Right lung (tissue), 10 donors: ENCODE results near the gene STOML3. TPM values are rescaled to one million over a fixed set of nuclear protein-coding genes. Genes with fewer than 3 reads are reported as not detected.
"Not testable (repeated sequence)": the region's sequence is repeated elsewhere in the genome, so short reads cannot be mapped to it uniquely, and the experiment has no call there.

ENCODE experiments used
- DNase-seq, 2 donors: peaks; one replicate each; pipeline ENCODE4 v3.0.0-alpha.2; 2013
- long read RNA-seq, 8 donors: transcript quantifications; one replicate each; lab custom pipeline, GENCODE V29; 2026
- polyA plus RNA-seq, 5 donors: library from polyadenylated mRNA; unstranded; fragments of 120-200 nt; gene quantifications; one replicate each; pipeline versions ENCODE4 v1.2.1 to v1.2.3, GENCODE V29; 2013; ENCODE audit warnings: inconsistent platforms in 1 of 5, low replicate concordance in 1 of 5; ENCODE audit not compliant: insufficient read length in 5 of 5, insufficient read depth in 1 of 5

The STOML3 gene, protein sequence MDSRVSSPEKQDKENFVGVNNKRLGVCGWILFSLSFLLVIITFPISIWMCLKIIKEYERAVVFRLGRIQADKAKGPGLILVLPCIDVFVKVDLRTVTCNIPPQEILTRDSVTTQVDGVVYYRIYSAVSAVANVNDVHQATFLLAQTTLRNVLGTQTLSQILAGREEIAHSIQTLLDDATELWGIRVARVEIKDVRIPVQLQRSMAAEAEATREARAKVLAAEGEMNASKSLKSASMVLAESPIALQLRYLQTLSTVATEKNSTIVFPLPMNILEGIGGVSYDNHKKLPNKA
- polyA plus RNA-seq = 1 to 10 TPM in 4 of 5 donors, under 1 TPM in 1; 0.35 to 3.3 (median 2.1) TPM
- long read RNA-seq, donor 1, partial matches to known transcripts = 0 of 5 reads
- long read RNA-seq, donor 1, other reads (novel, unspliced or antisense) = 0 of 5 reads
- long read RNA-seq, donor 2, partial matches to known transcripts = 0 of 1 reads
- long read RNA-seq, donor 2, other reads (novel, unspliced or antisense) = 0 of 1 reads
- long read RNA-seq, donor 3 = 0 reads
- long read RNA-seq, donor 4 = 0 reads
- long read RNA-seq, donor 5 = 0 reads
- long read RNA-seq, donor 6 = 0 reads
- long read RNA-seq, donor 7, partial matches to known transcripts = 0 of 1 reads
- long read RNA-seq, donor 7, other reads (novel, unspliced or antisense) = 0 of 1 reads
- long read RNA-seq, donor 8 = 0 reads

DNA sequence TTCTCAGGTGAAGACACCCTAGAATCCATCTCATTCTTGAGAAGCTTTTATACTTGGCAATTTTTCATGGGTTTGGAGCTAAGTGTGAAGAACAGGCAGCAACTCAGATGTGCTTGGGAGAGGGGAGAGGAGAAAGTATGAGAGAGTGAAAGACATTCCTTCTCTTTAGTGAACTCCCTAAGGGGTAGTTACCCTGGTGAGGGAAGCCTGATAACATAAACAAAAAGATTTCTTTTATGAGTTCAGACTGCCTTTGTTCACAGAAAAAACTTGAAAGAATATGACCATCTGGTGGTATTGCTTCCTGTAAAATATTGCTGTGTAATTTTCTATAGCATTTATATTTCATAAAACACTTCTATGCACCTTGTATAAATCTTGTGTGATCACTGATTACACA is at the start of gene STOML3:
Gene STOML3 (minus strand): TSS at position 139 of the 400 bp plus-strand sequence. CDS start 110 bp downstream, at position 29.
- DNase-seq = no peak

DNA sequence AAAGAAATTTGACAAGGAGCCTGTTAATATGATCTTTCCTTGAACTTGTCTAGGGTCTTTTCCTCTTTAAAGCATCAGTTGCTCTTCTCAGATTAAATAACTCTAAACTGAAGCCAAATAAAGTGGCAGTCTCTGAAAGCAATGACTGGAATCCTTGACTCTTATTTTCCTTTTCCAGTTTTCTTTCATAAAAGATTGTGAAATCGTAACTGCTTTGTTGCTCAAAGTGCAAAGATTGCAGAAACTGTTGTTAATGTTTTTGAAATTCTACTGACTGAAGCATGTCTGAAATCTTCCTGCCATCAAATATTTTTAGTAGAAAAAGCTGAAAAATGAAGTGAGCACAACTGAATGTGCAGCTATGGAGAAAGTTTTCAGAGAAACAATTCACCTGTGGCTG is 49.6 kb upstream of the STOML3 start:
- DNase-seq = no peak

DNA sequence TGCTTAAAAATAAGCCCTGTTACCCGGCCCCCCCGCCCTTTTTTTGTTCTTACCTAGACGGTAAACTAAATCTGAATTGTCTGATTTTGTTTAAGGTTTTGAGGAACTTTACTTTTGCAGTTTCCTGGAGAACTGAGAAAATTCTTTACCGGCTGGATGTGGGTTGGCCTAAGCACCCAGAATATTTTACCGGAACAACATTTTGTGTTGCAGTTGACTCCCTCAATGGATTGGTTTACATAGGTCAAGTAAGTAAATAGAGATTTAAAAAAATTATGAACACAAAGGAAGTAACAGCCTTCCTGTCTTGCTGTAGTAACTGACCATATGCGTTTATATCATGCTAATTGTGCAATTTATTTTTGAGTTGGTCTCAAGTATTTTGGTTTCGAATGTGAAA is 48.4 kb upstream of the STOML3 start:
- no peak for DNase-seq

DNA sequence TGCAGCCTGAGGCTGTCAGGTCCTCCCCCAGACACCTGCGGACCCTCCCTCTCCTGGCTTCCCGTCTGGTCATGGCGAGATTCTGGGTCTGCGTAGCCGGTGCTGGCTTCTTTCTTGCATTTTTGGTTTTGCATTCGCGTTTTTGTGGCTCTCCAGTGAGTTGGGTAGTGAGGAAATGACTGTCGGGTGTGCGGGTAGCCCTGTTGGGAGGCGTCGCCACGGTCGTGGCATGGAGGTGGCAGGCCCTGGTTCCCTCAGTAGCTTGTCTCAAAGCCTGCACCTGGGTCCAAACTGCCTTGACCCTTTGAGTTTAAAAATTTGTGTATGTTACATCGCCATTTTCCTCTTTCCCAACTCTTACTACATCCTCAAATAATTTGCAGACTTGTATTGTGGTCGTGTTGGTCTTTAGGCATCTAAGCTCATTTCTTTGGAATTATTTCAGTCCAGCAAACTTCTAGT is 48.0 kb upstream of the STOML3 start:
- no peak for DNase-seq

DNA sequence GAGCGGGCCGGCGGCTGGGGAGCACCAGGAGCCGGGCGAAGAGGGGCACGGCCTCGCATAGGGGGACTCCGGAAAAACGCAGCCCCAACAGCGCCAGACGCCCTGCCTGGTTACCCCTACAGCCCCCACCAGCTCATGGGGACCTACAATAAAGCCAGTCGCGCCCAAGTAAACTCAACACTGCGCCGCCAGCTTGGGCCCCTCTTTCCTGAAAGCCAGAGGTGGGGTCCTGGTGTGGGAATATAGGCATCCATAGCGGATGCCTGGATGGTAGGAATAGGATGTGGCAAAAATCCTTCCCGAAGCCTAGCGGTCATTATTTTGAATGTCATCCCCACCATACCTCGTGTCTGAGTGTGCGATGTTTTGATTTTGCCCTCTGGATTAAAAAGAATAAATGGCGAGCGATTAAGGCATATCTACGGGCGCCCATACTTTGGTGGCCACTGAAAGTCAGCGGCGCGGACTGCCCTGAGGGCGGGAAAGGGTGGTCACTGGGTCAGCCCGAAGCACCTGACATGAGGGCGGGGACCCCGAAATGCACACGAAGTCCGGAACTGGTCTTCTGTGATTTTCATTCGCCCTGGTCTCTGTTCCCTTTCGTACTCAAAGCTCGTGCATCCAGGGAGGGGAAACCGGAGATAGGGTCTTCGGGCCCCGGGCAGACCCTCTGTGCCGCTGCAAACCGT is 47.4 kb upstream of the STOML3 start, which contains the start of the genes NHLRC3 and PROSER1:
Gene NHLRC3 (plus strand): TSS at position 577 of the 689 bp plus-strand sequence. CDS start 184 bp downstream, outside the sequence.
Gene PROSER1 (minus strand): TSS at position 210 of the 689 bp plus-strand sequence. CDS start 847 bp downstream, outside the sequence.
- peak; percentile 97 for DNase-seq

DNA sequence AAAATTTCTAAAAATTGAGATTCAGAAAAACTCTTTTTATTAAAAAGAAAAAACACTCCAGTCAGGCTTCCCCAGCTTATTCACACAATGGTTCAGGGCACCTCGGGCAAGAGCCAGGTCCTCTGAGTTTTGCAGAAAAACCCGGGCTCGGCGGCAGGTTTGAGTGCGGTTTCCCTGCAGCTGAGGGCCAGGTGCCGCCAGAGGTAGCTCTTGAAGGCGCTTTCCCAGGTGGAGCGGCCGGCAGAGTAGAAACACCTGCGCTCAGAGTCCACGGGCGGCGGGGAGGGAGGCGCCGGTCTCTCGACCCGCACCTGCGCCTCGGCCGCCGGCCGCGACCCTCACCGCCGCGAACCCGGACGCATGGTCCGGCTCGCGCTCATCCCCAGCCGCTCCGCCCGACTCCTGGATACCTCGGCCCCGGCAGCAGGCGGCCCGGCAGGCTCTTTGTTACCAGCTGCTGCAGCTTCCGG is 46.8 kb upstream of the STOML3 start:
- DNase-seq = no peak

DNA sequence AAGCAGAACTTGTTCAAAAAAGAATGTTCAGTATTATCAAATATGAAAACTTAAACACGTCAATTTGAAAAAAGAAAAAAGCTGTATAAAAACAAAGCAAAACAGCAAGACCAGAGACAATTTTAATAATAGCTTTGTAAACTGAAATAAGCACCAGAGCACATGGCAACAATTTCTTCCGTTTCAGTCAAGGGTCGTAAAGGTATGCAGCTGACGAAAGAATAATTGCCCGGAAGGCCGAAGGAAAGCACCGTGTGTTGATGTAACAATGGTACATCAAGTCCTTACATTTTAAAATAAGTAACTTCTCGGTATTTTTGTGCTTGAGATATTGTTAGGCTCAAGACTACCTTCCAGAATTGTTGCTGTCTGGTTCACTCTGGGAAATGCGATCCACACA is 45.6 kb upstream of the STOML3 start:
- DNase-seq = no peak

DNA sequence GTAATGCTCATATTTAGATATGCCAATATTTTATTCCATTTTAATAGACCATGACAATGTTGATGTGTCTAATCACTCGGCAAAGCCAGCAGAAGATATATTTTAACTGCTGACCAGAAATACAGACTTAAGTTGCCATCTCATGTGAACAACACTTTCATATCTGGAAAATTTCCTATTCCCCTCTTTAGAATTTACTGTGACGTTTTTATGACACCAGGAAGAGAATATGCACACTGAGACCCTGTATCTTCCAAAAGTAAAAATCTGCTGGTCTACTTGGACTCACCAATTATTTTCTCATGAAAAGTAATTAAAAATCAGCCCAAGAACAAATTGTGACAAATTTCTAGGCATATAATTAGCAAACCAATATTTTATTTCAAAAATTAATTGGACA is 45.2 kb upstream of the STOML3 start:
- DNase-seq = no peak

DNA sequence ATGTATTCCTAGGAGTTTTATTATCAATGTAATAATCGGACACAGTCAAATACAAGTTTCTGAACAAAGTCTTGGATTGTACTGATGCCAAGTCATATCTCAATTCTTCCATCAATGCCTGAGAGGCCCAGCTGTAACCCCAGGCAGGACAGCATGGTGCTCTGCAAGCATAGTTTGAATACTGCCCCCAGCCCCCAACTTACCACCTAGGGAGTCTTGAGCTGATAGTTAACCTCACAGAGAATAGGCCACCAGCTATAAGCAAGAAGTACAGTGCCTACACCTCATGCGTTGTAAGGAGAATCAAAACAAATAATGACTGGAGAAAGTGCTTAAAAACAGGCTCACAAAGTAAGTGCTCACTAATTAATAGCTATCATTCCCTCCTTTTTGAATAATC is 44.6 kb upstream of the STOML3 start:
- DNase-seq = no peak

DNA sequence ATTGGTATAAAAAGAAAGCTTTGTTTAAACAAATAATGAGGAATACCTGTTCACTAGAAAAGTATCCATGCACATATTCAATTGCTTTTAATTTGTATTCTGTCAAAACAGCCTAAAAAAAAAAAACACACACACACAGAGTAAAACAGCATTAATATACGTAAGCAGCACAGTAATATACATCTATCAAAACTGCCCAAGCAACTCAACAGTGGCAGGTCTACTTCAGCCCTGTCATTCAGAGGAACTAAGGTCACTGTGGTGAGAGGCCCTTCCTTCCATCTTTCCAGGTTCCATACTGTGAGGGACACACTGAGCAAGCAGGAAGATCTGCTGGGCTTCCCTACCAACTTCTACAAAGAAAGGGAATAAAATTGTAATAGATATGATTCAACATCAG is 43.5 kb upstream of the STOML3 start:
- no peak for DNase-seq

DNA sequence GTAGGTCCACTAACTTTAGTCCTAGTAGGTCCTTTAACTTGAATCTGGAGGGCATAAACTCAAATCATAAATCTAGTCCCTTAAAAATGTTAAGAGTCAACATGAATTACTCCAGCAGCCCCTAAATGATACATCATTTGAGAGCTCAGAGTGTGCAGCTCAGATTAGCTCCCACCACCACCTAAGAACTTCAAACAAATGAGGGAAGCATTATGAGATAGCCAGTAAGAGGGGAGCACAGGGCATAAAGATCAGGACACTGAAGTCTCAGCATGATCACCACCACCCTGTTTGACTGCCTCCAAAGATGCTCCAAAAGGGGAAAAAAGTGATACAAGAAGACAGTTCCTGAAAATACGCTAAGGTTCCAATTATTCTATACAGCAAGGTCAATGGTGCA is 41.5 kb upstream of the STOML3 start:
- DNase-seq = no peak

DNA sequence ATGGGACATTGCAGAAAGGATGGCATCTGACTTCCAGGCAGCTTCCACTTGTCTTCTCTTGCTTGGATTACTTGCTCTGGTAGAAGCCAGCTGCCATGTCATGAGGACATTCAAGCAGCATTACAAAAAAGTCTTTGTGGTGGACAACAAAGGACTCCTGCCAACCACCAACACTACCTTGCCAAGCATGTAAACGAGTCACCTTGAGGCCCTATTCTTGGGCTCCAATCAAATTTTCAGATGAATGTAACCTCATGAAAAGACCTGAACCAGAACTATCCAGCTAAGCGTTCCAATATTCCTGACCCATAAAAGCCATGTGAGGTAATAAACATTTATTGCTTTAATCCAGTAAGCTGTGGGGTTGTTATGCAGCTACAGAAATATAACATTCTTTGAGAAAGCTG is 34.8 kb upstream of the STOML3 start:
- no peak for DNase-seq

DNA sequence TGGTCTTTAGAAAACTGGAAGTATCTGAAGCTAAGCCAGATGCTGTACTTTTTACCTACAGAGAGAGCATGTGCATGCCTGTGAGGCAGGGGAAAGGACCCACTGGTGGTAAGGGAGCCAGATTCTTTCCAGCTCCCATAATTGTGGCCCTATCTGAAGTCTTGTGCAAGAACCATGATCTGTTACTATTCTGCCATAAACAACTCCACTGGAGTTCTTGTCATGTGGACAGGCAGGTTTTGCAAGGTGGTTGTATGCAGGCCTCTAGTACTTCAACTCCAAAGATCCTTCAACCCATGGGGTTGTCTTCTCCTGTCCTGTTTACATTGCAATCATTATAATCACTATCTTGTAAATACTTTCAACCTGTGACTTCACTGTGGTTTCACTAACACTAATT is 33.1 kb upstream of the STOML3 start:
- no peak for DNase-seq

DNA sequence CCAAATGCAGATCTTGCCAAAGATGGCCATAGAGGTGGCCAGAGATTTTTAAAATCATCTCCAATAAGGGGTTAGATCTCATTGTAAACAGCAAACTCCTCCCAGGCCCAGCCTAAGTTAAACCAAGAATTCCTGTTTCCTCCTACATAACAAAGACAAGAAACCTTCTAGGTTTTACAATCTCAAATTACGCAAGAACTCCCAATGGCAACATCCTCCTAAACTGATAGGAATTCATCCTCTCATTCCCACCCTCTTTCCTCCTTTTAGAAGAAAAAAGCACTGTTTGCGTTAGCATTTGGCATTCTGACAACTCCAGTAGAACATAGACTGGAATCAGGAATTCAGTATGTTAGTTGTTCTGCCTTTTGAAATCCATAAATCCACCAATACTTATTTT is 32.7 kb upstream of the STOML3 start:
- no peak for DNase-seq

DNA sequence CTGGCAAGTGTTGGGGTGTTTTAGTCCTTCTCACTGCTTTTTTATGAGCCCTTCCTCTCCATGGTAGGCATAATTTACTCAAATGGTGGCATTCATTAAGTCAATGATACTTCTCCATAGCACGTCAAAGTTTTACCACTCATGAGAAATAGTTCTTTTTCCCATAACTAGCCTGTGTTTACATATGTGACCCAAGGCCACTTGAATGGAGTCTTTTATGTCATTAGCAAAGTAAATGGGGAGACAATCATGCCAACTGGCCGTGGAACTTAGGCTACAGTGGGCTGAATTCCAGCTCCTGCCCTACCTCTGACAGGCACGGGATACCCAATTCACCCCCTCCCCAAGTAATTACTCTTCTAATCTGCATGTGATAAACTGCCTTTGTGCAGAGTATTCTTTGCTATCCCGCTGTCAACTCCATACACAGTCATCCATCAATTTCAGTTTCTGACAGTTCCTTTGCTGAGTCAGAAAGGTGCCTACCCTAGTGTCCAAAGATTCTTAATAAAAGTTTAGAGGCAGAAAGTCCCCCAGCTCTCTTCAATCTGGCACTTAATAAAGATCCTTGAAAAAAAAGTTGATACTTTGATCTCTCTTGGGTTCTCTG is 30.3 kb upstream of the STOML3 start:
- no peak for DNase-seq

DNA sequence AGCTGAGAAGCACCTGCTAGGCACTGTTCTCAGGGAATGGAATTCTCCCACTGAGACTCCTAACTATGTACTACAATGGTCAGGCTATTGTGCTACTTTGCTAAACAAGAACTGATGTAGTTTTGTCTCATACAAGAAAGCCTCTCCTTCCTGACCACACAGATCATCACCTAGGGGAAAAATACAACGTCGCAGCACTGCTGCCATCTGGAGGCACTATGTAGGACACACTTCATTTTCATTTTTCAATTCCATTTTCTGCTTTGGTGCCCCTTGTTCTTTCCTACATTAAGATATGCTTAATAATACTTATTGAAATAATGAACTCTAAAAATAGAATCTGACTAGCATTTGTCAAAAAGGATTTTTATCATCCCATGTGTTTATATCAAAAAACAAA is 26.2 kb upstream of the STOML3 start:
- no peak for DNase-seq

DNA sequence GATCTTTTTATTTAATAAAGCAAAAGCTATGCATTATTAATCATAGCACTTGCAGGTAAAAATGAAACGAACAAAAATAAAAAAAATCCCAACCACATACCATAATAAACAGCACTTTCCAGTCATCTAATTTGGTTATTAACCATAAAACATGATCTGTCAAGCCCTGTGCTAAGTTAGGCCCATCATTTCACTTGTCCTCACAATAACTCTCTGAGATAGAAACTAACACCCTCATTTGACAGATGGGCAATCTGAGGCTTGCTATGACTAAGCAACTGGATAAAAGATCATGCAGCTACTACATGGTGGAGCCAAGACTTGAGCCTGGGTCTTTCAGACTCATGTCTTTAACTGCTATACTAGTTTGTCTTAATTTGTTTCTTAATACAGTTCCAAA is 25.5 kb upstream of the STOML3 start:
- DNase-seq = no peak

DNA sequence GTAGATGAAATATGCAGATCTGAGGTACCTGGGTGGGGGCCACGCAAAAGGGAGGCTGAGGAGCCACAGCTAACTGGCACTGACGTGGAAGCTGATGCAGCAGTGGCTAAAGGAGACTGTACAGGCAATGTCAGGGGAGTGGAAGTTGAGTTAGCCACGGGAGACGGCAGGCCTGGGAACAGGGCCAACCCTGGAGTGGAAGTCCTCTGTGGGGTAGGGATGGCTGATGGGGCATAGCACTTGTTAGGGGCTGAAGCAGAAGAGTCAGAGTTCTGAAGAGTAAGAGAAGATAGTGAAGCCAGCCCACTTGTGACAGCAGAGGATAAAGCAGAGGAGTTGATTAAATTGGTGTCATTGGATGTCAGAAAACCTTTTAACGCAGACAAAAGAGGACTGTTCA is 22.8 kb upstream of the STOML3 start:
- no peak for DNase-seq

DNA sequence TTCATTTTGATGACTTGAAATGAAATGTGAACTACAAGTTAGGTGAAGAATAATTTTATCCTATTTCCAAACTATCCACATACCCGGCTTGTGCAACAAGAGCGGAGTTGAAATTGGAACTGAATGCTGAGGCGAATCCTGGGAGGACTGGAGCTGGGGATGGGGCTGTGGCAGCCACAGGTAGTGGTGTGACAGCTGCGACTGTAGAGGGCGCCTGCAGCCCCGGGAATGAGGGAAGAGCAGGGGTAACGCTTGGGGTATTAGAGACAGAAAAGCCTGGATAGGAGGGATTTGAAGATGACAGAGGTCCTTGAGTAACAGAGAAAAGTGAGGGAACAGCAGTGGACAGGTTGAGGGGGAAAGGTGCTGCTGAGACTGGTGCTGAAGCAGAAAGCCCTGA is 22.0 kb upstream of the STOML3 start:
- no peak for DNase-seq

DNA sequence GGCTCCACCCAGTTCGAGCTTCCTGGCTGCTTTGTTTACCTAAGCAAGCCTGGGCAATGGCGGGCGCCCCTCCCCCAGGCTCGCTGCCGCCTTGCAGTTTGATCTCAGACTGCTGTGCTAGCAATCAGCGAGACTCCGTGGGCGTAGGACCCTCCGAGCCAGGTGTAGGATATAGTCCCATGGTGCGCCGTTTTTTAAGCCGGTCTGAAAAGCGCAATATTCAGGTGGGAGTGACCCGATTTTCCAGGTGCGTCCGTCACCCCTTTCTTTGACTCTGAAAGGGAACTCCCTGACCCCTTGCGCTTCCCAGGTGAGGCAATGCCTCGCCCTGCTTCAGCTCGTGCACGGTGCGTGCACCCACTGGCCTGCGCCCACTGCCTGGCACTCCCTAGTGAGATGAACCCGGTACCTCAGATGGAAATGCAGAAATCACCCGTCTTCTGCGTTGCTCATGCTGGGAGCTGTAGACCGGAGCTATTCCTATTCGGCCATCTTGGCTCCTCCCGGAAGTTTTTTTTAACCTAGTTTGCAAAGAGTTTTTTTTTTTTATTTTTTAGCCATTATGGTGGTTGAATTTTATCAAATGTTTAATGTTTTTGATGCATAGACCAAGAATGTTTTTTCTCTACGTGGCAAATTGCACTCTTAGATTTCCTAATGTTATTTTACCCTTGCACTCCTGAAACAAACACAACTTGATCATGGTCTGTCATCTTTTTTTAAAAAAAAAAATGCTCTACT is 15.9 kb upstream of the STOML3 start:
- DNase-seq = not testable (repeated sequence)

DNA sequence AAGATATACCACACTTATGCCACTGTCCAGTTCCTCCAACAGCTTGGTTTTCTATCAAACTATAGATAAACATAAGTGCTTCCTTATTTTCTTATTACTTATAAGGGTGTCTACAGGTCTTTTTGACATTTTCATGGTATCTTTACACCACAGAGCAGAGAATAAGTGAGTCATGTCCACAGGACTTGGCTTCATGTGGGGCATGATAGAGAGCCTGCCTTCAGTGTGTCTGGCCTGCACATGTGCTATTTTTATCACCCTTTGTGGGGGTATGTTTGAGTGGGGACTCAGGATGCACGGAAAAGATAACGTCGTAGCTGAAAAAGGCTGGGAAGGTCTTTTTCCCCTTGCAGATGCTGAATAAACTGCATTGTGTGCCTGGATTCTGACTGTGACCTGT is 8.1 kb upstream of the STOML3 start:
- no peak for DNase-seq
